Smooth muscle cell of the brain vasculature (primary cell): ENCODE data around the gene WWOX.

Source experiments
- DNase-seq: peaks from one replicate; pipeline ENCODE4 v3.0.0-alpha.2; 2012; ENCODE audit warnings: low read depth, low spot score

The WWOX gene

GRCh38 chr16:78607465-78607864, 508.0 kb downstream of the WWOX start:
- no peak for DNase-seq

GRCh38 chr16:78608305-78608776, 508.9 kb downstream of the WWOX start:
- no peak for DNase-seq

GRCh38 chr16:78609402-78610274, 510.2 kb downstream of the WWOX start:
- DNase-seq = no peak

- DNase-seq = no peak
Measured at GRCh38 chr16:78611318-78611717, 511.9 kb downstream of the WWOX start.

- no peak for DNase-seq
Measured at GRCh38 chr16:78619811-78620210, 520.4 kb downstream of the WWOX start.

GRCh38 chr16:78620291-78620690, 520.8 kb downstream of the WWOX start:
- no peak for DNase-seq

GRCh38 chr16:78623796-78624195, 524.3 kb downstream of the WWOX start:
- DNase-seq = no peak

GRCh38 chr16:78624366-78624765, 524.9 kb downstream of the WWOX start:
- DNase-seq = no peak

- no peak for DNase-seq
Measured at GRCh38 chr16:78628461-78629045, 529.1 kb downstream of the WWOX start.

- no peak for DNase-seq
Measured at GRCh38 chr16:78629173-78629572, 529.7 kb downstream of the WWOX start.

GRCh38 chr16:78630102-78630501, 530.6 kb downstream of the WWOX start:
- no peak for DNase-seq

- DNase-seq = no peak
Measured at GRCh38 chr16:78633551-78633950, 534.1 kb downstream of the WWOX start.

GRCh38 chr16:78635807-78636206, 536.4 kb downstream of the WWOX start:
- no peak for DNase-seq

GRCh38 chr16:78638371-78638770, 538.9 kb downstream of the WWOX start:
- DNase-seq = no peak

- DNase-seq = no peak
Measured at GRCh38 chr16:78639775-78640174, 540.3 kb downstream of the WWOX start.

GRCh38 chr16:78640886-78641285, 541.4 kb downstream of the WWOX start:
- no peak for DNase-seq

- DNase-seq = no peak
Measured at GRCh38 chr16:78641433-78641832, 542.0 kb downstream of the WWOX start.

GRCh38 chr16:78642621-78643285, 543.3 kb downstream of the WWOX start:
- DNase-seq = no peak

GRCh38 chr16:78645657-78646056, 546.2 kb downstream of the WWOX start:
- DNase-seq = no peak

- DNase-seq = no peak
Measured at GRCh38 chr16:78647019-78647418, 547.6 kb downstream of the WWOX start.

- DNase-seq = no peak
Measured at GRCh38 chr16:78647491-78647890, 548.0 kb downstream of the WWOX start.

GRCh38 chr16:78648517-78648916, 549.1 kb downstream of the WWOX start:
- no peak for DNase-seq
